K562 (cell line): Measurements from ENCODE around the gene PRSS48. TPM values are rescaled to one million over a fixed set of nuclear protein-coding genes. Genes with fewer than 3 reads are reported as not detected.
"Not testable (repeated sequence)": the region's sequence is repeated elsewhere in the genome, so short reads cannot be mapped to it uniquely, and the experiment has no call there.

Source experiments
- ATAC-seq: fragments of 200-7000 bp; cut with Tn5 transposase; 3 replicates; pipeline ENCODE4 v1.9.1; 2020; ENCODE audit warnings: moderate library complexity
- BruUV-seq: library from RNA; stranded (reverse); fragments of 400-500 nt; replicated peaks from 2 replicates; lab custom pipeline; 2021; lab: Mats Ljungman, UMichigan
- CTCF ChIA-PET: fragments of 300-600 bp; formaldehyde crosslinking; extraction: SDS; loops from one replicate; lab custom pipeline; 2021; ENCODE audit warnings: low intra/inter-chr PET ratio; lab: Yijun Ruan, JAX
- POLR2A ChIA-PET: fragments of 300-600, 350-650 bp; sonication (Branson Sonifier 250); formaldehyde crosslinking; extraction: SDS; loops from one replicate; lab custom pipeline; 2021; ENCODE audit warnings: antibody characterized with exemption, inconsistent platforms; lab: Yijun Ruan, JAX
- DNase-seq, 4 experiments: peaks; one replicate each; pipeline versions ENCODE4 v3.0.0 to v3.0.0-alpha.2; 2011 to 2018; ENCODE audit warnings: low spot score in 3 of 4, mixed read lengths in 3 of 4; ENCODE audit errors: extremely low read depth in 1 of 4
- FAIRE-seq: peaks from 2 replicates; lab custom pipeline; 2011; peaks lifted over from hg19 to GRCh38; lab: Jason Lieb, UNC
- H2AFZ ChIP-seq: 2 replicates; pipeline ENCODE4 v1.6.0; 2011; ENCODE audit warnings: low read depth, low read length, control low read depth, inconsistent platforms
- H3K27ac ChIP-seq: fragments of 200-600 bp; 3 replicates; pipeline ENCODE4 v1.8.0; 2011; ENCODE audit warnings: low read depth, mild to moderate bottlenecking, control low read depth, inconsistent platforms, low read length, moderate library complexity, mixed read lengths; ENCODE audit errors: extremely low read depth
- H3K27me3 ChIP-seq, 2 experiments: fragments of 300-600 bp in 1 of 2; 2 replicates in 1 of 2; 3 replicates in 1 of 2; pipeline versions ENCODE4 v1.6.0 to v1.8.0; 2011; ENCODE audit warnings: inconsistent platforms in 2 of 2, low read length in 2 of 2, mild to moderate bottlenecking in 1 of 2, mixed read lengths in 1 of 2, moderate library complexity in 1 of 2; ENCODE audit not compliant: control insufficient read depth in 2 of 2, insufficient read depth in 2 of 2
- H3K36me3 ChIP-seq: fragments of 300-600 bp; 3 replicates; pipeline ENCODE4 v1.8.0; 2011; ENCODE audit warnings: mild to moderate bottlenecking, low read length, inconsistent platforms; ENCODE audit not compliant: control insufficient read depth, insufficient read depth
- H3K4me1 ChIP-seq, 2 experiments: fragments of 200-600 bp in 1 of 2; replicated peaks in 1 of 2; 2 replicates in 1 of 2; 3 replicates in 1 of 2; pipeline versions ENCODE4 v1.5.1 to v1.8.0; 2011; ENCODE audit warnings: inconsistent platforms in 2 of 2, low read length in 2 of 2, mild to moderate bottlenecking in 1 of 2, mixed read lengths in 1 of 2, moderate library complexity in 1 of 2; ENCODE audit not compliant: control insufficient read depth in 2 of 2, insufficient read depth in 2 of 2
- H3K4me2 ChIP-seq: 2 replicates; pipeline ENCODE4 v1.6.1; 2011; ENCODE audit warnings: low read length, control low read depth, inconsistent platforms, mixed read lengths; ENCODE audit not compliant: insufficient read depth
- H3K4me3 ChIP-seq: fragments of 200-600 bp; sonication (generic), shearing (Covaris generic); 2 replicates; pipeline ENCODE4 v1.5.1; 2016; ENCODE audit warnings: control low read depth, inconsistent platforms
- H3K79me2 ChIP-seq: fragments of 200-600 bp; 3 replicates; pipeline ENCODE4 v1.8.0; 2011; ENCODE audit warnings: low read length, inconsistent platforms; ENCODE audit not compliant: control insufficient read depth, insufficient read depth
- H3K9ac ChIP-seq, 2 experiments: 2 replicates each; pipeline versions ENCODE4 v1.6.0 to v1.6.1; 2011; ENCODE audit warnings: low read depth in 2 of 2, low read length in 2 of 2, control low read depth in 1 of 2, inconsistent platforms in 1 of 2, mild to moderate bottlenecking in 1 of 2, mixed read lengths in 1 of 2; ENCODE audit not compliant: insufficient read depth in 1 of 2
- H3K9me1 ChIP-seq: one replicate; pipeline ENCODE4 v1.6.0; 2011; ENCODE audit warnings: inconsistent platforms, mild to moderate bottlenecking, low read length, moderate library complexity; ENCODE audit not compliant: control insufficient read depth, insufficient read depth
- H3K9me3 ChIP-seq: replicated peaks from 2 replicates; pipeline ENCODE4 v1.5.1; 2011; ENCODE audit warnings: low read depth, low read length, inconsistent platforms; ENCODE audit not compliant: control insufficient read depth, insufficient read depth
- H4K20me1 ChIP-seq: replicated peaks from 2 replicates; pipeline ENCODE4 v1.6.1; 2011; ENCODE audit warnings: low read length, inconsistent platforms, mixed read lengths; ENCODE audit not compliant: control insufficient read depth, insufficient read depth
- KLF1 ChIP-seq: fragments of 450-650 bp; IDR thresholded peaks from 2 replicates; pipeline ENCODE4 v1.6.1; 2016; ENCODE audit warnings: missing genetic modification characterization, missing compliant biosample characterization
- WGBS: fragments of 100-300 bp; shearing (Covaris generic); methylation state at CpG from one replicate; pipeline ENCODE4 v1.1.6; 2016; ENCODE audit warnings: low coverage, mixed read lengths; ENCODE audit not compliant: insufficient coverage; ENCODE audit errors: missing lambda C conversion rate; 5-methylcytosine and 5-hydroxymethylcytosine counted together
- in situ Hi-C: fragments of 300-500 bp; cut with MboI; formaldehyde crosslinking; loops from 4 replicates; pipeline ENCODE4 v1.15.0; 2018; ENCODE audit warnings: inconsistent platforms, mixed read lengths
- intact Hi-C: fragments of 100-400 bp; cut with micrococcal nuclease; formaldehyde crosslinking; loops from 2 replicates; pipeline ENCODE4 v1.14.2; 2022
- polyA plus RNA-seq, 8 experiments: library from polyadenylated mRNA; depleted of rRNA in 4 of 8; stranded (reverse) in 5 of 8; unstranded in 3 of 8; fragments of >200 nt; fragmentation: Nextera tagmentation in 2 of 8; fragmentation: Illumina TruSeq in 1 of 8; extraction: Ambion mirVana in 2 of 8; extraction: Trizol in 1 of 8; gene quantifications; 2 replicates each; pipeline versions ENCODE4 v1.2.1 to v1.2.3, GENCODE V29; 2011 to 2014; ENCODE audit warnings: inconsistent platforms in 1 of 8, missing spikeins in 1 of 8
- total RNA-seq, 7 experiments: library from RNA; depleted of rRNA in 6 of 7; stranded (reverse); fragments of >200 nt in 6 of 7; fragmentation: Illumina TruSeq in 2 of 7; extraction: Trizol in 2 of 7; gene quantifications; 2 replicates each; pipeline versions ENCODE4 v1.2.1 to v1.2.3, GENCODE V29; 2011 to 2021; ENCODE audit warnings: low replicate concordance in 1 of 7
- TF ChIP-seq, protein P1 (sequence below): fragments of 450-650 bp; IDR thresholded peaks from 2 replicates; pipeline ENCODE4 v1.6.1; 2016; ENCODE audit warnings: borderline replicate concordance
- TF ChIP-seq, protein P2 (sequence below), 2 experiments: fragments of 450-650 bp in 1 of 2; sonication (generic) in 1 of 2; formaldehyde crosslinking in 1 of 2; IDR thresholded peaks; 2 replicates each; pipeline versions ENCODE4 v1.7.1 to v1.9.0; 2016 to 2022; ENCODE audit warnings: inconsistent platforms in 1 of 2, mild to moderate bottlenecking in 1 of 2, missing genetic modification reagents in 1 of 2

The PRSS48 gene
- total and polyA plus RNA-seq, 9 of the 15 experiments (the other 6 are each of a cell fraction or from before 2014, with no cell fraction given): not detected

DNA sequence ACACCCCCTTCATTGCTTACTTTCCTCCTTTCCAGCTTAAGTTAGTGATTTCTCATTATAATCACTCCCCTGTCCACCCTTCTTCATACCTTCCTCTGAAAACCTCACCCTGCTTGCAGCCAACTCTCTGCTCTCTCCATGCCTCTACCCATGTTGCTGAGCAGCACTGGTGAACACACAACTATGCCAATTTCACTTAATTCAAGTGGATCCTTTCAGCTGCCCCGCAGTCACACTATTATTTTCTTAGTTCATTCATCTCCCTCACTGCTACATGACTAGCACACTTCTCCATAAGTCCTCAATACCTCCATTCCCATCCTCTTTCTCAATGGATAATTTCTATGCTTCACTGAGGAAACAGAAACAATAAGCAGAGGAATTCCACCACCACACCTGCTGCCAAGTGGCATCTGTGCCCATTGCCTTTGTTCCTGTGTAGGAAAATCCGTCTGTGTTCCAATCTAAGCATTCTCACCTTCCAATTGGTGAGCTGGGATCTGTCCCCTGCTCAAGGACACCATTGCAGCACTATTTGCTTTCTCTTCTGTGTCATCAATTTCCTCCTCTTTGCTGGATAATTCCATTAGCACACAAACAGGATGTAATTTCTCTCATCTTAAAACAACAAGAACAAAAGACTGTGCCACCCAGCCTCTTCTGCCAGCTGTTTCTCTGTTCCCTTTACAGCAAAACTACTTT is 25.2 kb upstream of the PRSS48 start (continued):
- TF ChIP-seq, protein P1, sequence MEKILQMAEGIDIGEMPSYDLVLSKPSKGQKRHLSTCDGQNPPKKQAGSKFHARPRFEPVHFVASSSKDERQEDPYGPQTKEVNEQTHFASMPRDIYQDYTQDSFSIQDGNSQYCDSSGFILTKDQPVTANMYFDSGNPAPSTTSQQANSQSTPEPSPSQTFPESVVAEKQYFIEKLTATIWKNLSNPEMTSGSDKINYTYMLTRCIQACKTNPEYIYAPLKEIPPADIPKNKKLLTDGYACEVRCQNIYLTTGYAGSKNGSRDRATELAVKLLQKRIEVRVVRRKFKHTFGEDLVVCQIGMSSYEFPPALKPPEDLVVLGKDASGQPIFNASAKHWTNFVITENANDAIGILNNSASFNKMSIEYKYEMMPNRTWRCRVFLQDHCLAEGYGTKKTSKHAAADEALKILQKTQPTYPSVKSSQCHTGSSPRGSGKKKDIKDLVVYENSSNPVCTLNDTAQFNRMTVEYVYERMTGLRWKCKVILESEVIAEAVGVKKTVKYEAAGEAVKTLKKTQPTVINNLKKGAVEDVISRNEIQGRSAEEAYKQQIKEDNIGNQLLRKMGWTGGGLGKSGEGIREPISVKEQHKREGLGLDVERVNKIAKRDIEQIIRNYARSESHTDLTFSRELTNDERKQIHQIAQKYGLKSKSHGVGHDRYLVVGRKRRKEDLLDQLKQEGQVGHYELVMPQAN: no peak
- no peak for TF ChIP-seq KLF1
- TF ChIP-seq, protein P2, sequence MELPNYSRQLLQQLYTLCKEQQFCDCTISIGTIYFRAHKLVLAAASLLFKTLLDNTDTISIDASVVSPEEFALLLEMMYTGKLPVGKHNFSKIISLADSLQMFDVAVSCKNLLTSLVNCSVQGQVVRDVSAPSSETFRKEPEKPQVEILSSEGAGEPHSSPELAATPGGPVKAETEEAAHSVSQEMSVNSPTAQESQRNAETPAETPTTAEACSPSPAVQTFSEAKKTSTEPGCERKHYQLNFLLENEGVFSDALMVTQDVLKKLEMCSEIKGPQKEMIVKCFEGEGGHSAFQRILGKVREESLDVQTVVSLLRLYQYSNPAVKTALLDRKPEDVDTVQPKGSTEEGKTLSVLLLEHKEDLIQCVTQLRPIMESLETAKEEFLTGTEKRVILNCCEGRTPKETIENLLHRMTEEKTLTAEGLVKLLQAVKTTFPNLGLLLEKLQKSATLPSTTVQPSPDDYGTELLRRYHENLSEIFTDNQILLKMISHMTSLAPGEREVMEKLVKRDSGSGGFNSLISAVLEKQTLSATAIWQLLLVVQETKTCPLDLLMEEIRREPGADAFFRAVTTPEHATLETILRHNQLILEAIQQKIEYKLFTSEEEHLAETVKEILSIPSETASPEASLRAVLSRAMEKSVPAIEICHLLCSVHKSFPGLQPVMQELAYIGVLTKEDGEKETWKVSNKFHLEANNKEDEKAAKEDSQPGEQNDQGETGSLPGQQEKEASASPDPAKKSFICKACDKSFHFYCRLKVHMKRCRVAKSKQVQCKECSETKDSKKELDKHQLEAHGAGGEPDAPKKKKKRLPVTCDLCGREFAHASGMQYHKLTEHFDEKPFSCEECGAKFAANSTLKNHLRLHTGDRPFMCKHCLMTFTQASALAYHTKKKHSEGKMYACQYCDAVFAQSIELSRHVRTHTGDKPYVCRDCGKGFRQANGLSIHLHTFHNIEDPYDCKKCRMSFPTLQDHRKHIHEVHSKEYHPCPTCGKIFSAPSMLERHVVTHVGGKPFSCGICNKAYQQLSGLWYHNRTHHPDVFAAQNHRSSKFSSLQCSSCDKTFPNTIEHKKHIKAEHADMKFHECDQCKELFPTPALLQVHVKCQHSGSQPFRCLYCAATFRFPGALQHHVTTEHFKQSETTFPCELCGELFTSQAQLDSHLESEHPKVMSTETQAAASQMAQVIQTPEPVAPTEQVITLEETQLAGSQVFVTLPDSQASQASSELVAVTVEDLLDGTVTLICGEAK (IDR thresholded peaks at IDR 0.05): no peak
- TF ChIP-seq, protein P2 (CRISPR knock-in tag; IDR thresholded peaks at IDR 0.05): no peak

DNA sequence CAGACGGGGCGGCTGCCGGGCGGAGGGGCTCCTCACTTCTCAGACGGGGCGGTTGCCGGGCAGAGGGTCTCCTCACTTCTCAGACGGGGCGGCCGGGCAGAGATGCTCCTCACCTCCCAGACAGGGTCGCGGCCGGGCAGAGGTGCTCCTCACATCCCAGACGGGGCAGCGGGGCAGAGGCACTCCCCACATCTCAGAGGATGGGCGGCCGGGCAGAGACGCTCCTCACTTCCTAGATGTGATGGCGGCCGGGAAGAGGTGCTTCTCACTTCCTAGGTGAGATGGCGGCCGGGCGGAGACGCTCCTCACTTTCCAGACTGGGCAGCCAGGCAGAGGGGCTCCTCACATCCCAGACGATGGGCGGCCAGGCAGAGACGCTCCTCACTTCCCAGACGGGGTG is 21.7 kb upstream of the PRSS48 start:
- POLR2A ChIA-PET, H3K9ac ChIP-seq, H2AFZ ChIP-seq, ATAC-seq, H3K36me3 ChIP-seq, H3K9me3 ChIP-seq, intact Hi-C loops, in situ Hi-C loops, H3K9me1 ChIP-seq, FAIRE-seq, DNase-seq, CTCF ChIA-PET, H3K4me2 ChIP-seq, H3K79me2 ChIP-seq, H3K4me1 ChIP-seq, H4K20me1 ChIP-seq, BruUV-seq, H3K4me3 ChIP-seq, H3K27ac ChIP-seq: not testable (repeated sequence)
- WGBS: 0% methylated on average over 8 of the region's 28 CpGs
- H3K27me3 ChIP-seq: peaks cover 6 to 24% of the 10 kb centered on the region in 2 experiments; a peak in 3 of 5 replicates
